Gastroesophageal sphincter (tissue), 3 donors: ENCODE measurements around the gene VPS4B.

Source experiments
- CTCF ChIP-seq, 4 experiments: fragments of 200-600 bp in 2 of 4; fragments of 450-650 bp in 2 of 4; sonication (generic) in 1 of 4; IDR thresholded peaks; one replicate each; pipeline ENCODE4 v1.5.1; 2017 to 2019; ENCODE audit warnings: antibody characterized with exemption in 4 of 4, mild to moderate bottlenecking in 2 of 4, moderate library complexity in 2 of 4
- EP300 ChIP-seq: sonication (generic); formaldehyde crosslinking; IDR thresholded peaks from one replicate; pipeline ENCODE4 v1.6.1; 2017; ENCODE audit warnings: antibody characterized with exemption, mild to moderate bottlenecking
- POLR2A ChIP-seq, 2 donors: fragments of 450-650 bp; IDR thresholded peaks; one replicate each; pipeline ENCODE4 v1.6.1; 2017; ENCODE audit warnings: antibody characterized with exemption in 2 of 2, mild to moderate bottlenecking in 2 of 2, moderate library complexity in 1 of 2

- no peak for TF ChIP-seq POLR2A (IDR thresholded peaks at IDR 0.05)
- TF ChIP-seq CTCF (IDR thresholded peaks at IDR 0.05): no peak
- no peak for TF ChIP-seq EP300
Measured at GRCh38 chr18:63446266-63446665, 24.0 kb upstream of the VPS4B start.
